ENCODE data around the gene BPNT1.
A peak's percentile ranks its signal among the peaks of the same experiment; 100 is the strongest.
"Not testable (repeated sequence)": the region's sequence is repeated elsewhere in the genome, so short reads cannot be mapped to it uniquely, and the experiment has no call there.

Gene BPNT1, protein sequence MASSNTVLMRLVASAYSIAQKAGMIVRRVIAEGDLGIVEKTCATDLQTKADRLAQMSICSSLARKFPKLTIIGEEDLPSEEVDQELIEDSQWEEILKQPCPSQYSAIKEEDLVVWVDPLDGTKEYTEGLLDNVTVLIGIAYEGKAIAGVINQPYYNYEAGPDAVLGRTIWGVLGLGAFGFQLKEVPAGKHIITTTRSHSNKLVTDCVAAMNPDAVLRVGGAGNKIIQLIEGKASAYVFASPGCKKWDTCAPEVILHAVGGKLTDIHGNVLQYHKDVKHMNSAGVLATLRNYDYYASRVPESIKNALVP

DNA sequence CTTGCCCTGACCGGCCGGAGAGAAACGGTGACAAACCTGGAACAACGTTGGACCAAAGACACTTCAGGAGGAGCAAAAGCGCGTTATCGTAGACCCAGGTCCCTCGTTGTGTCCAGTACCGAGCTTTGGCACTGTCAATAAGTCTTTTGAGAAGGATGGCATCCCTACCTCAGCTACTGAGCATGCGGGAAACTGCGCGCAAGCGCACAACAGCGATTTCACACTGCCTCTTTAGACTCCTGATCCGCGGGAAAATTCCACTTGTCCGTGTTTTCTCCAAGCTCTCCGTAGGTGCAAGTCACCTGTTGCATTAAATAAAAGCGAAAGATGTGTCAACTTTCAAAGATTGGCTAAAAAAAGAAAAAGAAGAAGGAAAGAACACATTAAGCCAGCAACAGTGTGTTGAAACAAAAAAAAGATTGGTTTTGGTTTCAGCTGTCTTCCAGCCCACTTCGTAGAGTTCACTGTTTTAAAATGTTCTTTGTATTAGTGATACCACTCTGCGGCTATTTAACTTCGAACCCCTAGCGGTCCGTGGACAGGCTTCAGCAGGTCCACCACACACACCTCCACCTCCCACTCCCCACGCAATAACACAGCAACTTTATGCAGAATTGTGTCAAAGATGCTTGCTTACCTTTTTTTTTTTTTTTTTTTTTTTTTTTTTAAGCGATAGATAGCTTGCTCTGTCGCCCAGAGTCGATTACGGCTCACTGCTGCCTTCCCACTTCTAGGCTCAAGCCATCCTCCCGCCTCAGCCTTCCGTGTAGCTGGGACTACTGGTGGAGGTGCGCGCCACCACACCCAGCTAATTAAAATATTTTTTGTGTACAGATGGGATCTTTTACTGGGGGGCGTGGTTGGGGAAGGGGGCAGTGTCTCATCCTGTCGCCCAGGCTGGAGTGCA is at the start of gene BPNT1:
TSS of gene BPNT1 (minus strand) at position 139 of the 907 bp plus-strand sequence. CDS start 9,942 bp downstream, outside the sequence.
- peak; percentile 95 to 96 for DNase-seq (ENCODE audit: low read depth in 2 of 2)

DNA sequence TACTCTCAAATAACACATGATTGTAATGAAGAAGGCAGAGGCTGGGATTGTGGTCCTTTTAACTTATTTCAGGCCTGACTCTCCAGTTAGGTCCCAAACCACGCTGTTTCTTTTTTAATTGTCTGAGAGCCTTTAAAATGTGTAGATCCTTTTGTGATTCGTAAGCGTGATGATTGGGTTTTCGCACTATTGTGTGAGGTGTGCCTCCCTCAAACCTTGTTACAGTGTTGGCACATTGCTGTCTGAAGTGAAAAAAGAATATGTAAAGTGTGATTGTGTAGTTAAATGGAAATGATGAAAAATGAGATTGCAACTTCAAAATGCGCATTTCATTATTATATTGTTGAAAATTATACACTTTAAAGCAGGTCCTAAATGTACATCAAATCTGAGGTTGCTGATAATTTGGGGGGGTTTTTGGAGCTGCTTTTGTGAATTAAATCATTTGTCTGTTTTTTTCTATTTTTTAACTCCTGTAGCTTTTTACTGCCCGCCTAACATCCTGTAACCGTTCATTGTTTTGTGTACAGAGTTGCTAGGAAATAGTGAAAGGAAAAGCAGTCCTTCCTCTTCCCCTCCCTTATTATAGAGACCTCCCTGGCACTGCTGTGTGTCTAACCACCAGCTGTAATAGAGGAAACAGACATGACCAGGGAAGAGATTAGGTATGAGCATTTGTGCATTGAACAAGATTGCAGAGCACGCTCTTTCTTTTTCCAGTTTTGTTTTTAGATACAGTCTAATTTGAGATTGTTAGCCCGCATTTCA is 47.6 kb upstream of the BPNT1 start:
- no peak for DNase-seq (ENCODE audit: low read depth in 2 of 2)

DNA sequence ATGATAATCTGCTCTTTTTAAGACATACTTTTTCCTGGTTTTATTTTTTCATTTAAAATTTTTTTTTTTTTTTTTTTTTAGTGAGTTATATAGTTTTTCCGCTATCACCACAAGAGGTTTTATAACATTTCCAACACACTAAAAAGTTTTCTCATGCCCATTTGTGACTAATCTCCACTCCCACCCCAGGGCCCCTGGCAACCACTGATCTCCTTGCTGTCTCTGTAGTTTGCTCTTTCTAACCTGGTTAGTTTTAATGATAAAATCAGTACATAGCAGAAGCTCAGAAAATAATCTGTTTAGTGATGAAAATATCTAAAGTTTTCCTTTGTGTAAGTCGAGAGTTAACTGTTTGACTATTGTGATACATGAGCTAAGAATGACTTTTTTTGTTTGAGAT is 46.2 kb upstream of the BPNT1 start:
- DNase-seq (ENCODE audit: low read depth in 2 of 2): no peak

DNA sequence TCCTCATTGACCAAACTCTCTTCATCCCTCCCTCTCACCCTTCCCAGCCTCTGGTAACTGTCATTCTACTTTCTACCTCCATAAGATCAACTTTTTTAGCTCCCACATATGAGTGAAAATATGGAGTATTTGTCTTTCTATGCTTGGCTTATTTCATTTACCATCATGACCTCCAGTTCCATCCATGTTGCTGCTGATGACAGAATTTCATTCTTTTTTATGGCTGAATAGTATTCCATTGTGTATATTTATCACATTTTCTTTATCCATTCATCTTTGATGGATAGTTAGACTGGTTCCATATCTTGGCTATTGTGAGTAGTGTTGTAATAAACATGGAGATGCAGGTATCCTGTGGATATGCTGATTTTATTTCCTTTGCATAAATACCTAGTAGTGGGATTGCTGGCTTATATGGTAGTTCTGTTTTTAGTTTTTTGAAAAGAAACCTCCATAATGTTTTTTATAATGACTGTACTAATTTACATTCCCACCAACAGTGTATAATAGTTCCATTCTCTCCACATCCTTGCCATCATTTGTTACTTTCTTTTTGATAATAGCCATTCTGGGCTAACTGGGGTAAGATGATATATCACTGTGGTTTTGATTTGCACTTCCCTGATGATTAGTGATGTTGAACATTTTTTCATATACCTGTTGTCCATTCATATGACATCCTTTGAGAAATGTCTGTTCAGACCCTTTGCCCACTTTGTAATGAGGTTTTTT is 40.1 kb upstream of the BPNT1 start:
- no peak for DNase-seq (ENCODE audit: low read depth in 2 of 2)

DNA sequence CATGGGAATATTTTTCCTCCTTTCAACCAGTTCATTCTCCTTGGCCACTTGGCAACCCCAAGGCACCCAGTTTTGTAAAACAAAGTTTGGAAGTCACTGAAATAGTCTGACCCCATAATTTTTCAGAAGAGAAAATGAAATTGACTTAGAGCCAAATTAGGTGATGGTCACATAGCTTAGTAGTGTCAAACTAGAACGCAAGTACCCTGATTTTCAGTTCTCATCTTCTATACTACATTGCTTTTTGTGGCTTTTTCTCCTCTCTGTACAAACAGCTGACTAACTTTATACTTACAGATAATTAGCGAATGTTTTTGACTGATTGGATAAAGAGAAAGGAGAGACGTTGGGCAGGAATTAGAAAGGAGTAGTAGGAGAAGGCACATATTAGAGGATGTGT is 37.5 kb upstream of the BPNT1 start:
- DNase-seq (ENCODE audit: low read depth in 2 of 2): no peak

DNA sequence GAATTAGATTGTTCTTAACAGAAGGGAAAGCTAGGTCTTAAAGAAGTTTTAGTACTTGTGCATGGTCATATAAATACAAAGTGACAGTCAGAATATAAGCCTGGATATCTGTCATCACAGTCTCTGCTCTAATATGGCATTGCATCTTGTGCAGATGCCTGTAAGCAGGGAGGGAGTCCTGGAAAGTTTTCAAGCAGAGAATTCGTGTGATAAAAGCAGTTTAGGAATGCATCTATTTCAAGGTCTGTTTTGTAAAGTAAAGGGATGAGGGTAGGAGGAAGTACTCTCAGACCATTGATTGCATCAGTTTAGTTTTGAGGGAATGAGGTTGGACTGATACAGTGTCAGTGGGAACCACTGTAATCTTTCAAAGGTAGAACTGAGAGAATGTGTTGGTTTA is 35.0 kb upstream of the BPNT1 start:
- DNase-seq (ENCODE audit: low read depth in 2 of 2): no peak

DNA sequence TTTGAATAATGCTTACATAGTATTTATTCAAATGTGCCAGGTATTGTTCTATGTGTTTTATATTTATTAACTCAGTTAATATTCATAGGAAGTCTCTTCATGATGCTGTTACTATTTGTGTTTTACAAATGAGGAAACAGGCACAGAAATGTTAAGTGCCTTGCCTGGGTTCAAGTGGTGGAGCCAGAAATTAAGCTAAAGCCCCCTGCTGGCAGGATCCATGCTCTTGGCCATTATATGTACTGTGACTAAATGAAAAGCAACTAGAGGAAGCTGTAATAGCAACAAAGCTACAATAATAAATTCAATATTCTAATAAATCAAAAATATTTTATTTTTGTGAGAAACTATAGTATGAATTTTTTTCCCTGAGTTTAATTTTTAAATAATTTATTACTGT is 34.3 kb upstream of the BPNT1 start:
- DNase-seq (ENCODE audit: low read depth in 2 of 2): no peak

DNA sequence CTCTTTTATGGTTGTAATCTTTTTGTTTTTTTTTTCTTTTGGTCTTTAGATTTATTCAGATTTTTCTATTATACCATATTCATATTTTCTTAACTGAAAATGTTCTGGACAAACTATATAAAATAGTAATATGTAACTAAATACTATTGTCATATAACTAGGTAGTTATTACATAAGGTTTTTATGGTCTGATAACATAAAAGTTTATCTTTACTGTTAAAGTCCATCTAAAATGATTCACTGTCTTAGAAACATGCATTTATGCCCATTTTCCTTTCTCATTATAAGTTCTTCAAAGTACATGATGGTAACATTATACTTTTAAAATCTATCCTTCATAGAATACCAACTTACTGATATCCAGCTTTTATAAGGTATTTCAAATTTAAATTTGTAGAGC is 33.5 kb upstream of the BPNT1 start:
- DNase-seq (ENCODE audit: low read depth in 2 of 2): no peak

DNA sequence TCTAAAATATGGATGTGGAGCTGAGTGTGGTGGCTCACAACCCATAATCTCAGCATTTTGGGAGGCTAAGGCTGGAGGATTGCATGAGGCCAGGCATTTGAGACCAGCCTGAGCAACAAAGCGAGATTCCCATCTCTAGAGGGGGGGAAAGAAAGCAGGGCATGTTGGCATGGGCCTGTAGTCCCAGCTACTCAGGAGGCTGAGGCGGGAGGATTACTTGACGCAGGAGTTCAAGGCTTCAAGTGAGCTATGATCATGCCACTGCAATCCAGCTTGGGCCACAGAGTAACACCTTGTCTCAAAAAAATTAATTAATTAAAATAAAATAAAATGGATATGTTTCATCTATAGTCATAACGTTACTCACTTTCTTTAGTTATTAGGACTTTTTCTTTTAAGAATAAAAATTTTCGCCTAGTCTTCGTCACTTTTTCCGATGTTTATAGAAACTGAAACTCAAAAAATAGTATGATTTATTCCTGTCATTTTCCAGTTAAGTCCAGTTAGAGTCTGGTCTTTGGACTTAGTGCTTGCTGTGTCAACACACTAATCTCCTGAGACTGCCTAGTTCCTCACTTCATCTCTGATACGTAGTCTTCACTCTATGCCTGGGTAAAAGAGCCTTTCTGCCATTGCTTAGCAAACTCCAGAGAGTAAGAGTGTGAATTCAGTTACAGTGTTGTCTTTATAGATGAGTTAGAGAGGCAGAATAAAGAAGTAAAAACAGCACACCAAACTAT is 32.4 kb upstream of the BPNT1 start:
- no peak for DNase-seq (ENCODE audit: low read depth in 2 of 2)

DNA sequence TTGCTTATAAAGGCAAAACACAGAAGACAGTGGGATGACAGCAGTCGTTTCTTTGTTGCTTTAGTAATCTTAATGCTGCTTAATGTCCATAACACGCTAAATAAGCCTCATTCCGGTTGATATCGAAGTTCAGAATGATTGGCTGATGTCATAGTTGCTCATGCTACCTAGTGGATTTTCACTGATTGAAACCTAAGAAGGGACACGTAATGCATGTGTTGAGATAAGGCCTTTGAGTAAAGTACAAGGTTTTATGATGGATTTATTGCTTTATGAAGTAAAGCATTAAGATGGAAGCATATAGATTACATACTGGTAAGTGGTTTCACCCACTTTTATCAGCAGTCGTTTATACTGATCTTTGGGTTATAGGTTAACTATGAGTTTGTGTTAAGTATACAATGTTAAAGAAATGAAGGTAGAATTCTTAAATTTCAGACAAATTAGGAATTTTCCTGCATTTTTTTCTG is 29.5 kb upstream of the BPNT1 start:
- DNase-seq (ENCODE audit: low read depth in 2 of 2): no peak

DNA sequence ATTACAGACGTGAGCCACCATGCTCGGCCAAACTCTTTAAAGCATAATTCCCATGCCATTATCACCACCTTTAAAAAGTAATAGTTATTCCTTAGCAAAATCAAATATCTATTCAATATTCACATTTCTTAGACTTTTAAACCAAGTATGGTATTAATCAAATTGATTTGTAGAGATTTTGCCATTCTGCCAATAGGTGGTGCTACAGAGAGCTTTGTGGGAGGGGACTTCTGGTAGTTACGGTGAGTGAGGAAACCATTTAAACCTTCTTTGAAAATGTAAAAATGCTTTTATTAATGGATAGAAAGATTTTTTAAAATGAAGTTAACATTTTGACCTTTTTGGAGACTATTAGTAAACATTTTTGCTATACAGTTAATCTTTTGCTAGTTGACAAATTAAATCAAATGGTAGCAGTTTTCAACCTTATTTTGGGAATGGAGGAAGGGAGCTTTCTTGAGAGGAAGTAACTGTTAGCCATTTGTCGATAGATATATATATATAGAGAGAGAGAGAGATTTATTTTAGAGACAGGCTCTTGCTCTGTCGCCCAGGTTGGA is 23.6 kb upstream of the BPNT1 start:
- no peak for DNase-seq (ENCODE audit: low read depth in 2 of 2)

DNA sequence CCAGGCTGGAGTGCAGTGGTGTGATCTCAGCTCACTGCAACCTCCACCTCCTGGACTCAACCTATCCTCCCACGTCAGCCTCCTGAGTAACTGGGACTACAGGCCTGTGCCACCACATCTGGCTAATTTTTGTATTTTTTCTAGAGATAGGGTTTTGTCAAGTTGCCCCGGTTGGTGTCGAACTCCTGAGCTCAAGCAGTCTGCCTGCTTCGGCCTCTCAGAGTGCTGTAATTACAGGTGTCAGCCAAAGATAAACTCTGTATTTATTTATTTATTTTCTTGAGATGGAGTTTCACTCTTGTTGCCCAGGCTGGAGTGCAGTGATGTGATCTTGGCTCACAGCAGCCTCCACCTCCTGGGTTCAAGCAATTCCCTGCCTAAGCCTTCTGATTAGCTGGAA is 23.0 kb upstream of the BPNT1 start:
- DNase-seq (ENCODE audit: low read depth in 2 of 2): not testable (repeated sequence)

DNA sequence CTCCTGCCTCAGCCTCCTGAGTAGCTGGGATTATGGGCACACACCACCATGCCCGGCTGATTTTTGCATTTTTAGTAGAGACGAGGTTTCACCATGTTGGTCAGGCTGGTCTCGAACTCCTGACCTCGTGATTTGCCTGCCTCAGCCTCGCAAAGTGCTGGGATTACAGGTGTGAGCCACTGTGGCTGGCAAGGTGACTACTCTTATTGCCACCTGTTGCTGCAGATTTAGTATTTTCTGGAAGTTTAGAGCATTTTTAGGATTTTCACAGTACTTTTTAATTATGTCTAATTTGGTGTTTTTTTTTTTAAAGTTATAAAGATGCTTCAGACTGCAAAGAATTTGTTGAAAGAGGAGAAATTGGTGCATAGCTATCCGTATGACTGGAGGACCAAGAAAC is 20.9 kb upstream of the BPNT1 start:
- DNase-seq (ENCODE audit: low read depth in 2 of 2): not testable (repeated sequence)

DNA sequence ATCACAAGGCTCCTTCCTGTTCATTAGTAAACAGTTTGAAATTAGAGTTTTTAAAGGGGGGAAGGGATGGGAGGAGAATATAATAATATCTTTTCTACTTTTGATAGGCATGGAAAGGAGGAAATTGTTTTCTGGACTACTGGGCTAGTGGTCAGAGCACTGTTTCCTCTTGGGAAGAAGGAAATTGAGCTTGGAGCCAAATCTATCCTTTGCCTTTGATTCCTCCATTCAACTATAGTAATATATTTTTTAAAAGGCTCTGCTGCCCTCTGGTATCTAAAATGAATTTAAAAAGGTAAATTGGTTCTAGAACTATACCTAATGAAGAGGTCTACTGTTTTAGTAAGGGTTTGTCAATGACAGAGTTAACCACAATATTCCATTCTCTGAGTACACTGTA is 10.2 kb upstream of the BPNT1 start:
- DNase-seq (ENCODE audit: low read depth in 2 of 2): no peak

DNA sequence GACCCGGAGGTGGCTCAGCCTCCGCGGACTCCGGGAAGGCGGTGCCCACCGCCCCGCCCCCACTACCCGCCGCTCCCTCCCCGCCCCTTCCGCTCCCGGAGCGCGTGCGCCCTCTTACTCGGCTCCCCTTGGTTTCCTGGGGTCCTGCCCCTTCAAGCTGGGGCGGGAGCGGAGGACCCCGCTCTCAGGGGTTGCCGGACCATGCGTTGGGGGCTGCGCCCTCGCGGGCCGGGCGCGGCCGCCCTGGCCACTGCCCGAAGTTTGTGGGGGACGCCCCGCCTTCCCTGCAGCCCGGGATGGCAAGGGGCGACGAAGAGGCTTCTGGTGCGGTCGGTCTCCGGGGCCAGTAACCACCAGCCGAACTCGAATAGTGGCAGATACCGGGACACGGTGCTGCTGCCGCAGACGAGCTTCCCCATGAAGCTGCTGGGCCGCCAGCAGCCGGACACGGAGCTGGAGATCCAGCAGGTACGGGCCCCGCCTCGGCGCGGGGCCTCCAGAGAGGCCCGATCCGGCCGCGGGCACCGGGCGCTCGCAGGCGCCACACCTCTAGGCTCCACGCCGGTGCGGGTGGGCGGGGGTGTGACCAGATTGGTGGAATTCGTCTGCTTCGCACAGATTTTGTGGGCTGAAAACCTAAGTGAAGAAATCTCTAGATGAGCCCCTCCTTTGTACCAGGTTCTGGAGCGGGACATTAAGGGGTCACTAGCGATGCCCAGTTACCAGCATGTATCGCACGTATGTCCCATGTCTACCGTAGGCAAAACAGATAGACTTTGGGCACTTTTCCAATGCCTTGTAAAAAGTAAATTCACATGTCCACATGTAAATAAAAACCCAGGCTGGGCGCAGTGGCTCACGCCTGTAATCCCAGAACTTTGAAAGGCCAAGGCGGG is 4.7 kb upstream of the BPNT1 start, which contains the start of gene IARS2:
TSS of gene IARS2 (plus strand) at position 117 of the 896 bp plus-strand sequence. CDS start at position 202, 85 bp downstream.
- peak; percentile 87 for DNase-seq (ENCODE audit: low read depth in 2 of 2)

DNA sequence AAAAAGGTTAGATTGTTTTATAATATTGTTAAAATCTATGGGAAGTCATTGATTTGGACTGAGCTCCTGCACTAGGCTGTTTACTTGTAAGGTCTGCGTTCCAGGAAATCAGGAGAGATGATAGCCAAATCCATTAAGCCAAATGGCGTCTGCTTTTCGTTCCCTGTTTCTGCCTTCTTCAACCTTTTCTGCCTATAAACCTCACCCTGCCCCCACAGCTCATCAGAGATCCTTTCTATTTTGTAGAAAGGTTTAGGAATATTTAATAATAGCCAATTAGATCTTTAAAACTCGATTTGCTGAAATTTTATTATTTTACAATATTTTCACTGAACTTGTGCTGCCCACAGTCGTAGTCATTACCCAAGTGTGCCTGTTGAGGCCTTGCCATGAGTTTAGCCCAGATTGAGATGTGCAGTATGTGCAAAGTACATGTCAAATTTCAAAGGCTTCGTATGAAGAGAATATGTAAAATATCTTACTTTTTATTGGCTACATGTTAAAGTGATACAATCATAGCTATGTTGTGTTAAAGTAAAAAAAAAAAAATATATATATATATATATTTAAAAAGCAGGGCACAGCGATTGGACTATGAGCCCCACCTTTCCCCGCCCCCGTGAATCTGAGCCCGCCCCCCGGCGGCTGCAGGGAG is 3.9 kb upstream of the BPNT1 start:
- DNase-seq (ENCODE audit: low read depth in 2 of 2): no peak

DNA sequence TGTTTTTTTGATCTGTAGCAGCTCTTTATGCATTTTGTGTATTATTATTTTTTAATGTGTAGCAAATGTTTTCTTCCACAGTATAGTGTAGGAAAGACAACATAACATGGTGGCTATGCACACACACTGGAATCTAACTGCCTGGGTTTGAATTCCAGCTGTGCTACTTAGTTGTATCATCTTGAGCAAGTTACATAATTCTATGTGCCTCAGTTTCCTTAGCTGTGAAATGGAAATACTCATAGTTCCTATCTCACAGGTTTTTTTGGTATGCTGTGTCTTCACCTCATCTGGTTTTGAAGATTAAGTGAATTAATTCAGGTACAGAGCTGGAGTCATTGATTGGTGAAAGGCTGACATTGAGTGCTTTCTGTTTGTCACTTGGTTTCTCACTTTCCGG is 3.1 kb upstream of the BPNT1 start:
- no peak for DNase-seq (ENCODE audit: low read depth in 2 of 2)

DNA sequence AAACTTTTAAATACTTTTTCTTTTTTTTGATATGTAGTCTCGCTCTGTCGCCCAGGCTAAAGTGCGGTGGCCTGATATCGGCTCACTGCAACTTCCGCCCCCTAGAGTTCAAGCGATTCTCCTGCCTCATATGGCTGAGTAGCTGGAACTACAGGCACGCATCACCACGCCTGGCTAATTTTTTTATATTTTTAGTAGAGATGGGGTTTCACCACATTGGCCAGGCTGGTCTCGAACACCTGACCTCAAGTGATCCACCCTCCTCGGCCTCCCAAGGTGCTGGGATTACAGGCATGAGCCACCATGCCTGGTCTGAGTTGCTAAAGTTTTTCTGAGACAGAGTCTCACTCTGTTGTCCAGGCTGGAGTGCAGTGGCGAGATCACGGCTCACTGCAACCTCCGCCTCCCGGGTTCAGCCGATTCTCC is 3.3 kb downstream of the BPNT1 start:
- DNase-seq (ENCODE audit: low read depth in 2 of 2): not testable (repeated sequence)

DNA sequence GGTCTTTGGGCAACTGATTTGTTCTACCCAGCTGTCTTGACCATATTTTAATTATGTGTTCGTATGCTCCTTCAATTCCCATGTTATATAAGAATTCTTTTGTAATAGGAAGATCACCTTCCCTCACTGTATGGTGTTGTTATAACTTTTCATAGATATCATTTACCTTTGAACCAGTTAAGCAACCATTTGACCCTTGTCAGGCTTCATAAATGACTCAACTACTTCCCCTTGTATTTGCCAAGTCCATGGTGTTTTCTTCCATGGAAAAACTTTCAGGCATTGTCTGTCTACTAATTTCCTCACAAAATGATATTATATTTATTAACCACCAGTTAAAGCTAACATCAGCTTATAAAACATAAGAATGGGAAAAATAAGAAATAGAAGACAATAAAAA is 5.1 kb downstream of the BPNT1 start:
- no peak for DNase-seq (ENCODE audit: low read depth in 2 of 2)

All from activated CD8-positive, alpha-beta memory T cell treated with anti-CD3 and anti-CD28 coated beads for 4 hours (primary cell).